Inflammatory macrophage (primary cell): ENCODE measurements around the gene GPER1.
A peak's percentile ranks its signal among the peaks of the same experiment; 100 is the strongest.
"Not testable (repeated sequence)": the region's sequence is repeated elsewhere in the genome, so short reads cannot be mapped to it uniquely, and the experiment has no call there.

Experiments
- DNase-seq, 2 donors: peaks; one replicate each; pipeline ENCODE4 v3.0.0-alpha.2; 2020 to 2022

Gene GPER1

GRCh38 chr7:1104516-1105179 lies 16.7 kb downstream of the GPER1 start:
- no peak for DNase-seq

- DNase-seq = no peak
Measured at GRCh38 chr7:1105189-1105588, 17.3 kb downstream of the GPER1 start.

GRCh38 chr7:1106063-1106792 lies 18.3 kb downstream of the GPER1 start:
- DNase-seq = no peak

- no peak for DNase-seq
Measured at GRCh38 chr7:1106793-1107421, 19.0 kb downstream of the GPER1 start.

- no peak for DNase-seq
Measured at GRCh38 chr7:1108264-1108920, 20.5 kb downstream of the GPER1 start.

GRCh38 chr7:1109581-1110310 lies 21.8 kb downstream of the GPER1 start:
- no peak for DNase-seq

GRCh38 chr7:1110358-1110757 lies 22.4 kb downstream of the GPER1 start:
- no peak for DNase-seq

- no peak for DNase-seq
Measured at GRCh38 chr7:1111156-1111555, 23.2 kb downstream of the GPER1 start.

GRCh38 chr7:1112109-1112508 lies 24.2 kb downstream of the GPER1 start:
- DNase-seq = no peak

- DNase-seq = no peak
Measured at GRCh38 chr7:1112625-1113547, 25.0 kb downstream of the GPER1 start.

- DNase-seq = no peak
Measured at GRCh38 chr7:1113548-1113885, 25.6 kb downstream of the GPER1 start.

- no peak for DNase-seq
Measured at GRCh38 chr7:1114088-1114487, 26.2 kb downstream of the GPER1 start.

GRCh38 chr7:1114505-1114904 lies 26.6 kb downstream of the GPER1 start:
- DNase-seq = no peak

- DNase-seq = peak; percentile 14 to 29
Measured at GRCh38 chr7:1115171-1116045, 27.5 kb downstream of the GPER1 start.

- DNase-seq = not testable (repeated sequence)
Measured at GRCh38 chr7:1116383-1117008, 28.6 kb downstream of the GPER1 start.

- peak in 1 of 2 donors; percentile 25 for DNase-seq
Measured at GRCh38 chr7:1117321-1117928, 29.5 kb downstream of the GPER1 start.

GRCh38 chr7:1119201-1119600 lies 31.3 kb downstream of the GPER1 start:
- DNase-seq = no peak

GRCh38 chr7:1120791-1121190 lies 32.9 kb downstream of the GPER1 start:
- DNase-seq = no peak

GRCh38 chr7:1121476-1121875 lies 33.6 kb downstream of the GPER1 start:
- no peak for DNase-seq
